GM19438 (cell line): ENCODE measurements around the gene CAMKV.

ENCODE experiments used
- ATAC-seq: cut with Tn5 transposase; IDR thresholded peaks from one replicate; pipeline ENCODE4 v1.9.1; 2021; ENCODE audit warnings: low read depth; ENCODE audit not compliant: unreplicated experiment

The CAMKV gene

DNA sequence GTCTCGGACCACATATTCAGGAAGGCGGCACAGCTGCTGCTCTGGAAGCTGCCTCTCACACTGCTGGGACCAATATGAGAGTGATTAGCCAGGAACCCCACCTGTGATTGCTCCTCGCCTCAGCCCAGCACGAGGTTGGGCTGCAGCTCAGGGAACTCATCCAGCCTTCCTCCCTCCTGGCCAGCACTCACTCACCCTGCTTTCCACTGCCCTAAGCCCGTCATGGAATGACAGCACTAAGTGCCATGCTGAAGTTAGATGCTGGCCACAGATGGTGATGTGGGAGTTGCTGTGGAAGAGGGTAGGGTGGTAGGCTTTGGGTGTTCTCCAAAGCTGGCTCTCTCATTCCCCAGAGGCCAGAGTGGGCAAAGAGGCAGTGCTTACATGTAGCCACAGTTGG lies 26.6 kb upstream of the CAMKV start:
- ATAC-seq: no peak

DNA sequence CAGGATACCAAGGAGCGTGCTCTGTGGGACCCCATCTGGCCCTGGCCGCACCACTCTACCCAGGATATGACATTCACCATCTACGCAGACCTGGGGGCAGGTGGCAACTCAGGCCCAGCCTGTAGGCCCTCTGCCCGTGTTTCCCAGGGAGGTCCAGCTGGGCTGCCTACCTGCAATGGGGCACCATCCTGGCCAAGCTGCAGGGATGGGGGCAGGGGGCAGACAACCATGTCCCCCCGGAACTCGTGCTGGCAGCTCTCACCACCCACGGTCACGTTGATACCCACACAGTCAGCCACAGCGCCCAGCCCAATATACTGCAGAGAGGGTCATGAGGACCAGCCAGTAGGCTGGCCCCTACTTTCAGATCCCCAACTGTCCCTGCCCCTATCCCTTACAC lies 26.1 kb upstream of the CAMKV start:
- no peak for ATAC-seq

DNA sequence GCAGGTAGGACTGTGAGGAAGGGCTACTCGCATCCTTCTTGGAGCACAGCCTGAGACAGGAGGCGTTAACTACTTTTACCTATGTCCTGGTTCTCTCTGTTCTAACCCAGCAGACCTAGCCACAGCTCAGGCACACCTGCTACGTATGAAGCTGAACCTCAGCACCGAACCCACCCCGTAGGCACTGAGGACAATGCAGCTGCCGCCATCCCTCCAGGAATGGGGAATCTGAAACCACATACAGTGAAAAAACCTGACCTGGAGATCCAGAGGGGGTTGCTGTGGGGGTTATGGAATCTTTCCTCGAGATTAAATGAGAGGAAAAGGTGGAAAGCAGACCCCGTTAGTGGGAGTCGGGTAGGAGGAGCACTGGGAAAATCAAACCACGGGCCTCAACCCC lies 19.6 kb upstream of the CAMKV start:
- no peak for ATAC-seq

DNA sequence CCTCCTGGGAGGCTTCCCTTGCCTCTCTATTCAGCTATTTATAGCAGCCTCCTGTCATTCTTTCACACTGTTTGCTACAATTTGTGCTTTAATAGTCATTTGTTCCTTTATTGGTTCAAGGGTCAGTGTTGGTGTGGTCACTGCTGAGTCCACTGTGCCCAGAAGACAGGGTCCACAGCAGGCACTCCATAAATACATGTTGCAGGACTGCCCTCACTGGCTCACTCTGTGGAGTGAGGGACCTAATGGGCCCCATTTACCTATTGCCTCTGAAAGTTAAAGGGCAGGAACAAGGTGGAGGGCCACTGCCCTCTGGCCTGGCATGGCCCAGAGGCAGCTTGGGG lies 17.2 kb upstream of the CAMKV start:
- no peak for ATAC-seq

DNA sequence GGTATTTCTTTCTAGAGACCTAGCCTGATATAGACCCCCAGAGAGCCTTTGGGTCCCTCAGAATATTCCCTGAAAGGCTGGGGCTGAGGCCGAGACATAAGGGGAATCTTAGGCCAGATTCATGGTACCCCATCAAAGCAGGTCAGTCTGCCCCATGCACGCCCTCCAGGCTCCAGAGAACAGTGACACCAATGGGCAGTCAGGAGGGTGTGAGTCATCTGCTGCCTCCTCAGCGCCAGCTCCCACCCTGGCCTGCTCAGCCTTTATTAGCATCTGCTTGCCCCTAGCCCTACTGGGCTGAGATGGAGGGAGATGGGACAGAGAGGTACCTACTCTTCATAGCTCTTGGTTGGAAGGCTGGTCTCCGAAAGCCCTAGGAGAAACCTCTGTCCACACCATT lies 14.3 kb upstream of the CAMKV start:
- no peak for ATAC-seq

DNA sequence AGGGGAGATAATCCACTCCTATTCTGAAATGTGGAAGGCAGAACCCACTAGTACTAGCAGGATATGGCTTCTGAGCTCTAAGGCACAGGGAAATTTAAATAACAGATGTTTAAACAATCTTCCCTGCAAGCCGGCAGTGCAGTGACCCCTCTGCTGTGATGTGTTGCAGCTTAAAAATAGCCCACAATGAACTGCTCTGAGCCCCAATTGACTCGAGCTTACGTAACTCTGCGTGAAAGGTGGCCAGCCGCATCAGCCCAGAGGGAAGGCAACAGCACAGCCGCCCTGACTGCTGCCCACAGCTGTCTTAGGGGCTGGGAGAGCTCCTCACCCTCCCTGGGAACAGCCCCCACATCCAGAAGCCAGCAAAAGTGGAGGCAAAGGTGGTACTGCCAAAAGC lies 12.5 kb upstream of the CAMKV start:
- ATAC-seq: no peak

DNA sequence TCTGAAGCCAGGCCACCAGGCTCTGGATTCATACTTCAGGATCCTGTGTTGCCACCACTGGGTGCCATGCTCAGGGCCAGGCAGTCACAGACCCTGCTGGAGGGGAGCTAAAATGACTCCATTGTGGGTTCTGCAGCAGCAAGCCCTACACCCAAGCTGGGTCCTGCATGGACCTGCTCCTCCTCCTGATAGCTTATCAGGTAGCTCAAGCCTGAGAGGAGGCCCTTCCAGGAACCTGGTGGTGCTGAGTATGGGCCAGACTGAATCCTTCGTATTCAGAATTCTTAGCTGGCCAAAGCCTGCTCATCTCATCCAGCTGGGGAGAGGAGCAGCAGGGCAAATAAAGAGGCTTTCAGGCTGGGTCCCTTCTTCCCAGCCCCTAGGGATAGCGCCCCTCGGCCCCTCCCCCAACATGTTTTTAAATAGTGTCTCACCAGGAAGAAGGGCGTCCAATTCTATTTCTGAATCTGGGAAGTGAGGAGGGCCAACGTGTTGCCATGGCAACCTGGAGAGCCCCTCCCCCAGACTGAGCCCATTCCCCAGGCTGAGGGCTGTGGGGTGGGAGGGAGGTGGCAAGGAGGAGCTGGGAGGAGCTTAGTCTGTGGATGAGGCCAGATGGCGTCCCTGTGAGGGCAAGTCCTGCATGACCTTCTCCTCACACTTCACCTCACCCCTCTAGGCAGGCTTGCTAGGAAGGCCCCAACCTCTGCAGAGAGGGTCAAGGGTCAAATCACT lies 11.0 kb upstream of the CAMKV start:
- ATAC-seq: no peak

DNA sequence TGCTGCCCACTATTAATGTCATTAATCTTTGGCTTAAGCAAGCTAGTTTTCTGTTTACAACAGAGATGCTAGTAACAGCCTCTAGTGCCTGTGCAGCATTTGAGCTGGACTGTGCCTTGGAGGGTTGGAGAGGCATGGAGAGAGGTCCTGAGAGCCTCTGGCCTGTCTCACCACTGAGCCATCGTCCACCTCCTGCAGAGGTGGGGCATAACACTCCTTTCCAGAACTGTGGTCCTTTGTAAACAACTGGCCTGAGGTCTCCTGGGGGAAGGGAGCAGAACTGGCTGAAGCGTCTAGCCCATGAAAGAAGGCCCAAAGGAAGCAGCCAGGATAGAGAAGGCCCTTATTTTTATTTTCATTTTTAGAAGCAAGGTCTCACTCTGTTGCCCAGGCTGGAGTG lies 10.0 kb upstream of the CAMKV start:
- no peak for ATAC-seq

DNA sequence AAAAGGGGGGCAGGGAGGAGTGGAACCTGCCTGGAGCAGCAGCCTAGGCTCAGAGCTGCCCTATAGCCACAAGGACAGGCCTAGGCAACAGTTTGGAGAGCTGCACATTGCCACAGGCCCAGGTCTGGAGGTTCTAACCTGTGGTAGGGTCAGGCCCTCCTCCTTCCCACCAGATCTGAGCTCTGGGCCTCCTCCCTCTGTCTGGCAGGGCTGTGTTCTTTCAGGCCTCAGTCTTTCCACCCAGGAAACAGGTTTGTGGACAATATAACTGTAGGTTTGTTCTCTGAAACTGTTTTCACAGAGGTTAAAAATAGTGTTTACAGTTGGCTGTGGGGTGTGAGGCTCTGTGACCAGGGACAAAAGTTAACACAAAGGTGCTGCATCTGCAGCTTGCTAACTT lies 9.0 kb upstream of the CAMKV start:
- ATAC-seq: no peak

DNA sequence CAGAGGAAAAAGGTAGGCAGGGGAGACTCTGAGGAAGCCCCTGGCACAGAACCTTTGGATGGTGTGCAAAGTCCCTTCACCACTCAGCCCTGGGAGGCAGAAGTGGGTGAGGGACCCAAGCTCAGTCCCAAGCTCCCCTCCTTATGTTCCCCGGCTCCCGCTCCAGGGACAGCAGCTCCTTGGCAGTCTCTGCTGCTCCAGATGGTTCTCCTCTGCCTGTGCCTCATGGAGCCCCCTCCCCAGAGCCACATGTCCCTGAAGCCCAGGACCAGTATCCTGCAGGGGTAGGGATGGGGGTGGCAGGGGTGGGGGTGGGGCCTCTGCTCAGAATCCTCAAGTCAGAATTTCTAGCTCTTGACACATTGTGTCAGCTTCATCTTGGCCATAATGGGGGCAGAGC lies 8.0 kb upstream of the CAMKV start:
- no peak for ATAC-seq

DNA sequence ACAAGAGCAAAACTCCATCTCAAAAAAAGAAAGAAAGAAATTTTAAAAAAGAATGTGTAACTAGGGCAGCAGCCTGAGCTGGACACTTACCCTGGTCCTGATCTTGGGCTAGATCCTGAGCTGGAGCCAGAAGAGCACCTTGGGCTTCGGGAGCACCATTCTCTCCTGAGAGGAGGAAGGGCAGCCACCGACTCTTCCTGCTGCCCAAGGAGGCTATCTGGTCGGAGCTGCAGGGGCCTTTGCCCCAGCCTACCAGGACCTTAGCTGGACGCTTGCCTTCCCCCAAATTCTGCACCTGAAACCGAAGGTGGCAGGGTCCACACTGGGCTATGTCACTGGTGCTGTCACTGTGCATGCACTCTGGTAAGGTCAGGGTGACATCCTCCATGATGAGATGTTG lies 6.9 kb upstream of the CAMKV start:
- ATAC-seq: no peak

DNA sequence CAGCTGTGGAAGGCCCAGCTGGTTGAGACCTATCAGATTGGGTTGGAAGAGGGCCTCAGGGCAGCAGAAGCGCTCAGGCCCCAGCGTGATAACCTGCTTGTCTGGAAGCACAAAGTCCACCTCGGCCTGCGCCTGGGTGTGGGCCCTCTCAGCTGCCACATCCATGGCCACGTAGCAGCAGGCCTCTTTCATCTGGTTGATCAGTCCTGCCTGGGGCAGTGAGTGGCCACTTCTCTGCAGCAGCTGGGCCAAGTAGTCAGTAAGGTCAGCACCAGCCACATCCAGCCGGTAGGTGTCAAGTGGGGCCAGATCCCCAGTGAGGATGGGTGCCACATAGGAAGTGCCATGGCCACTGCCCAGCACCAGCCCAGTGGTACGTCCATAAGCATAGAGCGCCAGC lies 3.9 kb upstream of the CAMKV start:
- ATAC-seq: no peak

DNA sequence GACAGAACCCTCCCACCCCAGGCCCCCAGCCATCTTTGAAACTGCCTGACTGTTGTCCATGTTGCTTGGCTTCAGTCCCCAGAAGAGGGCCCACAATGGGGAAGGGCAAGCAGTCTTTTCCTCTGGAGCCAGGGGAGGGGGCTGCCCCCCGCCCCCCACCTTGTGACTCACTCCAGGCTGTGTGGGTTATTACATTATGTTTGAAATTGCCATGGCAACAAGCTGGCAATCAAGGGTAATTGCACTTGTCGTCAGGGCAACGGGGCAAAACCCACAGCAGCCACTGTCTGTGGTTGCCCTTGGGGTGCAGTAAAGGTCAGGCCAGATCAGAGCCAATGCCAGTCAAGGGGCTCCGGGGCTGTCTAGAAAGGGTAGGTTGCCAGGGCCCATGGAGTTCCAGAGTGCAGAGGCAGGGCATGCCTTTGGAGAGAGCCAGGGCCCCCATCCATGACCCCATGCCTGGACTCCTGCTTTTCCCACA lies 3.1 kb upstream of the CAMKV start:
- no peak for ATAC-seq

DNA sequence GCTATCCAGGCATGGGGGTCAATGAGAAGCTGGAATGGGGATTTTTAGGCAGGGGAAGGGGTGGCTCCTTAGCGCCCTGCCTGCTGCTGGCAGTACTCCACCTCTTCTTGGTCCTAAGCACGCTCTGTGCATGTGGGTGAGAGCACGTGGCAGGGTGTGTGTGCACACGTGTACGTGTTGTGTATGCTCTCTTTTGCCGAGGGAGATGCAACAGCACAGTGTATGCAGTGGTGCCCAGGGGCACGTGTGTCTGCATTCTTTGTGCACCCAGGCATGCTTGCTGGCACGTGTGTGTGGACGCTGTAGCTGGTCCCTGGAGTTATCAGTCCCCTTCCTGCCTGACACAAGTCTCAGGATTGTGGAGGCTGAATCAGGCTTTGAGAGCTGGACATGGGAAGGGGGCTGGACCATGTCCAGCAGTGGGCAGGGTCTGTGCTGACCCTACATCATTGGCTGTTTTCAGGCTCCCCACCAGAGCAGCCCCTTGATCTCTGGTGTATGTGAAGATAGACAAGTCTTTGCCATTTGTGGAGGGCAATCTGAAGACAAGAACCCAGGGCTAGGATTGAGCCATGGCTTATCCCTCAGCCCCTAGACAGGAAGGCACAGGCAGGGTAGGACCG lies 1.9 kb upstream of the CAMKV start:
- no peak for ATAC-seq

DNA sequence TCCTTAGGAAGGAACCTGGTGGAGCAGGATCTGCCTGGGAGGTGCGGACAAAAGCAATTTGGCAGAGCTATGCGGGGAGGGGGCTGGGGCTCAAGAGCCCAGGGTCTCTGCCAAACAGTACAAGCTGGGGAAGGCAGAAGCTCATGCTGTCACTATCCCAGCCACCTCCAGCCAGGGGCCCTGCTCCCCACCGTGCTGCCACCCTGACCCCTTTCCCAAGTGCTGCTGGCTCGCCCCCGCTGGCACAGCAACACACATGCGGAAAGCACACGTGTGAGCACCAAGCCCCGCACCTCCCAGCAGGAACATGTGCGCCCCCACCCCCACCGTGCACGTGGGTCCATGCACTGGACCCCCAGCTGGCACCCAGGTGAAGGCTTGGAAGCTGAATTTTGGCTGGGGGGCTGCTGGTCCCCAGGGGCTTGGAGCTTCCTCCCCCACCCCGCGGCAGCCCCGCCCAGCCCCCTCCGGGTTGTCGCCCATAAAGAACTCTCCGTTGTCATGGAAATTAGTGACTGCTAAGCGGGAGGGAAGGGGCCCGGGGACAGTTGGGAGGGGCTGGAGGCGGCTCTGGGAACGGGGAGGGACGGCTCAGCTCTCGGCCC lies 742 bp downstream of the CAMKV start:
- no peak for ATAC-seq

DNA sequence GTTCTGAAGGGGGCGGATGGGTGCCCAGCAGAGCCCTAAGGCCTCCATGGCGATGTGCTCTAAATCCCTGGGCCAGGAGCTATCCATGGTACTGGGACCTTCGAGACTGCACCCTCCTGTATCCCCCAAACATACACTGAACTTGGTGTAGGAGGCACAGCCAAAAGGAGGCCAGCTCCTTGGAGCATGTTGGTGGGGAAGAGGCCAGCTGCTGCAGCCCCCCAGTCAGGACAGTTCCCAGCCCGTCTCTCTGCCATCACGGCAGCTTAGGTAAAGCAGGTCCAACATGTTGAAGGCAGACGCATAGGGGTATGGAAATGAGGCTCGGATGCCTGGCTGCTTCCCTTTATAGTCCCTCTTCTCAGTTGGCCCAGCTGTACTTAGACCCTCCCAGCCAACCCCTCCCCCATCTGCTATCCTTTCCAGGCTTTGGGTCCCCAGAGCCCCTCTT lies 1.8 kb downstream of the CAMKV start:
- ATAC-seq: no peak

DNA sequence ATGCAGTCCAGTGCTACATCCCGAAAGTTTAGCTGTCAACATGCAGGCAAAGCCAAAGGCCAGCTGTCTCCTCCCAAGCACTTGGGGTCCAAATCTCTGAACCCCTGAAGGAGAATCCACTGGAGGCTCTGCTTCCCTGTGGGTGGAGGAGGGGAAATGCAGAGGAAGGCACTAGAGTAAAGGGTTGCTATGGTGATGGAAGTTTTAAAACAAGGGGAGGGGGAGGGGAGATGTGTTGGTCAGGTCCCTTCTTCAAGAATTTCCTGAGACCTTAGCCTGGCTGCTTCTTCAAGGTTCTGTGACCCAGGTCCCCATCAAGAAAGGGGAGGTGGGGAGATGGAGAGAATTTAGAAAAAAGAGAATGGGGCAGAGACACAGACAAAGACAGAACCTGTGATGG lies 2.3 kb downstream of the CAMKV start:
- no peak for ATAC-seq

DNA sequence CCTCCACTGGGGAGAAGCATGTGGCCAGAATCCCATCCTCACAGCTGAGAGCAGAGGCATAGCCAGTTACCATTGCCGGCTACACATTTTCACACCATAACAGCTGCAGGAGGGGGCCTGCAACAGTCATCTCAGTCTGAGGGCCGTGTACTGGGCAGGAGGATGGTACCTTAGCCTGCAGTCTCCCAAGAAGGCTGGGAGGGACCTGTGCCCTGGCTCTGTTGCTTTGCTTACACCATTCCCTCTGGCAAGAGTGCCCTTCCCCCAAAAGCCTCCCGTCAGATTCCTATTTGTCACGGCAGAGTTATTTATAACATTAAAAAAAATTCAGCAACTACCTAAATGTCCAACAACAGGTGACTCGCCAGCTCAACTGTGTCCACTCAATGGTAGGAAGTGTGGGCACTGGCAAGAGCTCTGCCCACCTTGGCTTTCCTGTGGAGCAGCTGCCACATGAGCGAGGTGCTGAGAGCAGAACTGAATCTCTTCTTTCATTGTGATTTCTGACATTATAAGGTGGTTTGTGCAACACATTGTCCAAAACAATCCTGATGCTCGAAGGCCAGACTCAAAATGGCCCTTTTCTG lies 4.4 kb downstream of the CAMKV start:
- ATAC-seq: no peak

DNA sequence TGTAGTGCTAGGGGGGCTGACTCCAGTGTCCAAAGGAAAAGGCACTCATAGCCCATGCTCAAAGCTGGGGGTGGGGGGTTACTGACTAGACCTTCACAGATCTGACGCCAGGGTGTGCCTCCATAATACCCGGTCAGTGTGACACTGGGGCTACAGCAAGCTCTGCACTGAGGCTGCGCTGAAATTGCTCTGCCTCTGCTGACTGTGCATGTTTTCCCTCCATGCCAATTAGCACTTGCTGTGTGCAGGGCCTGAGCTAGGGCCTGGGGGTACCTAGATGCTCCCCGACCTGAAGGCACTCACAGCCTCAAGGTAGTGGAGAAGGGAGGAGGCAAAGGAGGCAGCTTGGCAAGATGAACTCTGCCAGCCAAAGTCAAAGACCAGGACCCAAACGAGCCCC lies 5.2 kb downstream of the CAMKV start:
- ATAC-seq: no peak

DNA sequence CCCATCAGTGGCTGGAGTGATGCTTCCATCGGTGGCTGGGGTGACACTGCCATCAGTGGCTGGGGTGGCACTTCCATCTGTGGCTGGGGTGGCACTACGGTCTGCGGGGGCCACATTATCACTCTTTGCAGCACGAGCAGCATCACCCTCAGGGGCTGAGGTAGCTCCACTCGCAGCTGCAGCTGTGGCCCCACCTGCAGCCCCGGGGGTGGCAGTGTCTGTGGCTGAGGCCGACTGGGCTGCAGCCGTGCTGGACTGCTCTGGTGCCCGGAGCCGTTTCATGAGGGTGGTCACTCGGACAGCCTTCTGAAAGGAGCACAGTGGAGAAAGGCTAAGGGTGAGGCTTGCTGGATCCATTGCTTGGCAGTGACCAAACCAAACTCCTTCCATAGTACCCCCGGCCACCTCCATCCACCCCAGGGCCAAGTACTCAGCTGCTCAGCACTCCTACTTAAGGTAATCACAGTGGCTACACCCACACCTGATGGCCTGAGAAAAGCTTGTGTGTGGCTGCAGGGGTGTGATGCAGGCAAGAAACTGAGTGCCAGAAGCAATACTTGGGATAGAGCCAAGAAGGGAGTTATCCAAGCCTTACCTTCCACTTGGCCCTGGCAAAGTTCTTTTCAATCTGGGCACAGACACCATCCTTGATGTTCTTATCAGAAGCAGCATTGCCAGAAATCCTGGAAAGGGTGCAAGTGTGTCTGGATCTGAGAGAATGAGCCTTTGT lies 10.0 kb downstream of the CAMKV start:
- ATAC-seq: no peak
